DMS79 treated with DMSO at 0.1 percent for 48 hours (cell line): ENCODE measurements around the gene WNT2.
"Not testable (repeated sequence)": the region's sequence is repeated elsewhere in the genome, so short reads cannot be mapped to it uniquely, and the experiment has no call there.

Source experiments
- DNase-seq: peaks from one replicate; lab custom pipeline; 2025; lab: John Stamatoyannopoulos, UW

WNT2 gene

GRCh38 chr7:117308891-117309290, 14.0 kb downstream of the WNT2 start:
- DNase-seq: no peak

DNA sequence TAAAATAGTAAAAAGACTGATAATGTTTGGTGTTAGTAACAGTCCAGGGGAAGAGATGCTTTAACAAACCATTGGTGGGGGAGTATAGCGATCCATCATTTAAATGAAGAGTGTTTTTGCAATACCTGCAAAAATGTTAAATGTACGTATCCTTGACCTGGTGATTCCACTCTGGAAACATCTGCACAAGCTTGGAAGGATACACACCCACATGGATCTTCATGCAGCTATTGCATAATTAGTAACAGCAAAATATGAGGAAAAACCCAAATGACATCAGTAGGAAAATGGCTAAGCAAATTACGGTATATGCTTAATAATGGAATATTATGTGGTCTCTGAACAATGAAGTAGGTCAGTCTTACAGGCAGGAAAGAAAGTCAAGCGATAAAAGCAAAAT, 20.5 kb downstream of the WNT2 start:
- no peak for DNase-seq

GRCh38 chr7:117300506-117300905, 22.4 kb downstream of the WNT2 start:
- not testable (repeated sequence) for DNase-seq

DNA sequence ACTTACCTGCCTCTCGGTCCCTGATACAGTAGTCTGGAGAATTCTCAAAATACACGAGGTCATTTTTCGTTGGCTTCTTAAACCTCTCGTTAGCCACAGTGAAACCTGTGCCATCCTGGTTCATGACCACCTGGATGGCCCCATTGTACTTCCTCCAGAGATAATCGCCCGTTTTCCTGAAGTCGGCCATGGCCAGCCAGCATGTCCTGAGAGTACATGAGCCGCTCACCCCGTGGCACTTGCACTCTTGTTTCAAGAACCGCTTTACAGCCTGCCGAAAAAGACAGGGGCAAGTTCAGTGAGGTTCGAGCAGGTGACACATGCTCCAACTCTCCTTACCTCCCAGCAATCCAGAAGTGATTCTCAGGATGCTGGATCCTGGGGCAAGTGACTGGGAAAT, 25.3 kb downstream of the WNT2 start:
- no peak for DNase-seq

GRCh38 chr7:117296066-117296465, 26.8 kb downstream of the WNT2 start:
- DNase-seq: peak; percentile 49

DNA sequence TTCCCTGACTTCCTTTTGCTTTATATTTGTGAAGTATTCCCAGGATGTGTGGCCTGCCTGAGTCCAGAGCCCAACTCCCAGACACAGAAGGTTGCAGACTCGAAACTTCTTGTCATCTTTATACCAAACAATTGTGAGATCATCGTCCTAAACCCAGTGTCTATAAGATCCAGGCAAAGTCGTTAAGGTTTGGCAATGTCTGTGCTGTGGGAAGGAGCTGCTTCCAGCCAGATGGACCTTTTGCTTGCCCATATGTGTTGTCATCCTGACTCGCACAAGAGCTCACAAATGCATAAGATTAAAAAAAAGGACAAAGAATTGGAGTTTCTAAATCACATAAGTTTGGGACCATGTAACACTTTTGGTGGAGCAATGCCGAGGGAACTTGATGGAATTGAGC, 37.0 kb downstream of the WNT2 start:
- DNase-seq: no peak

GRCh38 chr7:117284692-117285091, 38.2 kb downstream of the WNT2 start:
- DNase-seq: no peak

DNA sequence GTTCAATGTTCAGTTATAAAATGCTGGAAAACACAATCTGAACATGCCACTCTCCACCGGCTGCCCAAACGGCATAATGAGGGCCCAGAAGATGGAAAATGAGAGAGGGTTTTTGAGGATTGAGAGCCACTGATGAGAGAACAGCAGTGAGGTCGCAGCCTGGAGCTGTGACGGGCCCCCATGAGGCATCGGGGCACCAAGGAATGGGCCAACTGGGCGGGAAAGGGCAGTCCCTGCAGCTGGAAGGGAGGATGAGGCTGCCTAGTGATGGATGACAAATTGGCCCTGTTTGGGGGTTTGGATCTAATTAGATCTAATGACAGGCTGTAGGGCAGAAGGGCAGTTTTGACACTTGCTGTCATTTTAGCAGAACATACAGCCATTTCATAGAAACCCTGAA, 39.1 kb downstream of the WNT2 start:
- DNase-seq: no peak

- DNase-seq: no peak
Measured at GRCh38 chr7:117283371-117283770, 39.5 kb downstream of the WNT2 start.

GRCh38 chr7:117282239-117282812, 40.5 kb downstream of the WNT2 start:
- DNase-seq: no peak

GRCh38 chr7:117281562-117281961, 41.3 kb downstream of the WNT2 start:
- DNase-seq: peak; percentile 100

DNA sequence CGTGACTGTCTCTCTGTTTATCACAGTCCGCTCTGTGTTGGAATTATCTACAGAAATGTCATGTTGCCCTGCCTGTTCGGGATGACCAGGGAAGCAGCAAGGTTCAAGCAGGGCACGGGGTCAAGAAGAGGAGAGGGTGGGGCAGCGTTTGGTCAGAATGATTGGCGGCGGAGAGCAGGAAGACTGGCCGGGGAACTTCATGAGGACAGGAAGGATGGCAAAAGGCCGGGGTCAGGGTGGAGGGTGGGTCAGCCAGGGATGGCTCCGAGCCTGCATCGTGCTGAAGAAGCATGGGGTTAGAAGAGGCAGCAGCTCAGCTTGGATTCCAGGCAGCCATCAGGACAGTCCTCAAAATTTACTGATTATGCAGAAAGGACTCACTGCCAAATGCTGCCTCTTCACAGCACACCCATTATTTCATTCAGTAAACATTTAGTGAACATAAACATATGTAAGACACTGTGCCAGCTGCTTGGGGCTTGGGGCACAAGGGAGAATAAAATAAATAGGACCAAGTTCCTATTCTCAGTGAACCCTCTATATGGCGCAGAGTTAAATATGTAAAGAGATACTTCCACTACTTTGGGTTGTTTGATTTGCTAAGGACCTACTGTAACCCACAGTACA, 42.8 kb downstream of the WNT2 start:
- peak; percentile 67 for DNase-seq

DNA sequence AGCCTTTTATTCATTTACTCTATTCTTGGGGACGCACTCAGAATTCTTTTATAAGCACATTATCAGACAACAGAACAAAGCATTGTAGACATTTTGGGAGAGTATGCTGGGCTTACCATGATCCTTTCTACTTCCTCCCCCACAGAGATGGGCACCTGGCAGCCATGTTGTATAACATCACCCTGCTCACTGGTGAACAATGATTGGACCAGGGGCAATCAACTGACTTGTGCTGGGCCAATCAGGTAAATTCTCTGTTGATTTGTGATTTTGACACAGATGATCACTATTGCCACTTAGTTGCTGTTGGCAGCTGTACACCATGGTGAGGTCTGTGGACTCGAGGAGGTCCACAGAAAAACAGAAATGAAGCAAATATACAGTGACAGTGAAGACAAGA, 43.7 kb downstream of the WNT2 start:
- DNase-seq: no peak

- DNase-seq: no peak
Measured at GRCh38 chr7:117278040-117278439, 44.8 kb downstream of the WNT2 start.

DNA sequence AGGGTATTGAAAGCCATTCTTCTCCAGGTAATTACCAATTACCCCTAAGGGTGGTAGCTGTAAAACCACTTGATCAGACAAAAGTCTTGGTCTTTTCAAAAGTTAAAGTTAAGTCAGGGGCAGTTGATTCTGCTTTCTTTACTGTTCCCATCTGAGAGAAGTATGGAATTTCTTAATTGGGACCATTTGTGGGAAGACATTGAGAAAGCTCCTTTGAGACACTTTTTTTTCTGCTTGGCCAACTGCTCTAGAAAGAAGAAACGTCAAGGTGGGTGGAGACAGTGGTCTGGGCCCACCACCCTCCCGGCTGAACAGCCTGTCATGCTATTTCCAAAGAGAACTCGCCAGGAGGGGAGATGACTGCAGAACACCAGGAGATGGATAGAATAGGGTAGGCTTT, 45.3 kb downstream of the WNT2 start:
- no peak for DNase-seq

GRCh38 chr7:117274951-117275350, 47.9 kb downstream of the WNT2 start:
- DNase-seq: peak; percentile 71

- DNase-seq: peak; percentile 99
Measured at GRCh38 chr7:117273814-117274225, 49.0 kb downstream of the WNT2 start.

GRCh38 chr7:117273325-117273724, 49.5 kb downstream of the WNT2 start:
- no peak for DNase-seq

- DNase-seq: no peak
Measured at GRCh38 chr7:117272017-117272759, 50.7 kb downstream of the WNT2 start.

GRCh38 chr7:117271566-117271965, 51.3 kb downstream of the WNT2 start:
- DNase-seq: no peak

GRCh38 chr7:117270371-117270770, 52.5 kb downstream of the WNT2 start:
- no peak for DNase-seq

GRCh38 chr7:117269886-117270285, 53.0 kb downstream of the WNT2 start:
- no peak for DNase-seq

GRCh38 chr7:117269417-117269816, 53.4 kb downstream of the WNT2 start:
- peak; percentile 36 for DNase-seq
